NOMO-1 treated with DMSO at 0.1 percent for 48 hours (cell line): ENCODE data around the gene MYL3.
"Not testable (repeated sequence)": the region's sequence is repeated elsewhere in the genome, so short reads cannot be mapped to it uniquely, and the experiment has no call there.

ENCODE experiments used
- DNase-seq: peaks from one replicate; lab custom pipeline; 2025; ENCODE audit not compliant: unreplicated experiment; lab: John Stamatoyannopoulos, UW

MYL3 gene

DNA sequence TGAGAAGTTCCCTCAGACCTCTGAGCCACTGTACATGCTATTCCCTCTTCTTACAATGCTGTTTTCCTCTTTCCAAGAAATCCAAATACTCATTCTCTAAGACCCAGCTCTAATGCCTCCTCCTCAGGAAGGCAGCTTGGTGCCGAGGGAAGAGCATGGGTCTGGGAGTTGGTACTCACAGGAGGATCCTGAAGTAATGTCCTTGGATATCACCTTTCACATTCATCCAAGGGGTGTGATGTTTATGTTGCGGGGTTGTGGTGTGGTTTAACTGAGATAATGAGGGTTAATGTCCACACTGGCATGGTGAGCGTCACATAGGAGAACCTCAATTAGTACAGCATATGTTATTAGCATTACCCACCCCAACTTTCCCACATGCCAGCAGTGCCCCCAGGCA is 31.9 kb downstream of the MYL3 start:
- no peak for DNase-seq

DNA sequence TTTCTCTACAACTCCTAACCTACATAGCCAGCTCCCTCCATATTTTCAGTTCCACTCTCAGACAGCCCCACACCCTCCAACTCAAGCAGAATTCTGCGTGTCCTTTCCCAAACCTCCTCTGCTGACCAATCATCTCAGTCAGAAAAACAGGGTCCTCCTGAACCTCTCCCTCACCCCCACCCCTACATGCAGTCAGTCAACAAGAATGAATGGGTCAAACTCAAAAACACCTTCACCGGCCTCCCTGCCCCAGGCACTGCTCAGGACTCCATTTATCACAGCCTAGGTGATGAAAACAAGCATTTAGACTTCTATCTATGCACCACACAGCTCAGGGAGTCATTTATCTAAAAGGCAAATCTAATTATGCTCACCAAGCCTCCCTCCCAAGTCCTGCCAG is 32.4 kb downstream of the MYL3 start:
- DNase-seq, result no peak

DNA sequence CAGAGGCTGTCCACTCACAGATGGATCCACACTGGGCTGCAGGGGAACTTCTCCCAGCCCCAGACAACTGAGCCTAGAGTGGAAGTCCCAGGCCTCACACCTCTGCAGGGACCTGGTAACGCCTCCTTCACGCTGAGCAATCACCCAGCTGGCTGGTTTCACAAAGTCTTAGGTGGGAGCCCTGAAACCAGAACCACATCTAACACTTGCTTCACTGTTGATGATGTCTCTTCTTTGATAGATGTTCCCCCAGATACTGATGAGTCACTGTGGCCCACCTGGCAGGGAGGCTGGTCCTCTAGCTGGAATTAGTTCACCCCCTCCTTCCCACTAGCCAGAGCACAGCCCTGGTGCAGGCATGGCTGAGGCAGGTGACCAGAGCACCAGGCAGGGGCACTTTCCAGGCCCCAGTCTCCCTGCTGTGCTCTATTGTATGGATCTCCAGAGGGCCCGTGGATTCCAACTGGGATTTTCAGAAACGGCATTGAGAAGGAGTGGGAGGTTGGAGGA is 33.5 kb downstream of the MYL3 start:
- no peak for DNase-seq

DNA sequence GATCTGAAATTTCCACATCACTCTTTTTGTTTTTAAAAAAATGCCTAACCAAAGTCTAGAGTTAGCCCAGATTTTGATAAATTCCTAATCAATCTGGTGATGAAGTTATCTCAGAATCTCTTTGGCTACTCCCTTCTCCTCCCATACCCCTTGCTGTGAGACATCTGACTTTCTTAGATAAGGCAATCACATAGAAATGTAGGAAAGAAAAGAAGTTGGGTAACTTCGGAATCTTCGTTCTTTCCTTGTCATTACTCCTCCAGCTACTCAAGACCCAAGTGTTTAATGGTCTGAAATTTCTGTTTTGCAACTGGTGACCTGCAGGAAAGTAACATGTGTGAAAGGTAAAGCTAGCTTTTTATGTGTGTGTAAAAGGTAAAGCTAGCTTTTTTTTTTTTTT is 37.8 kb downstream of the MYL3 start:
- DNase-seq, result no peak

DNA sequence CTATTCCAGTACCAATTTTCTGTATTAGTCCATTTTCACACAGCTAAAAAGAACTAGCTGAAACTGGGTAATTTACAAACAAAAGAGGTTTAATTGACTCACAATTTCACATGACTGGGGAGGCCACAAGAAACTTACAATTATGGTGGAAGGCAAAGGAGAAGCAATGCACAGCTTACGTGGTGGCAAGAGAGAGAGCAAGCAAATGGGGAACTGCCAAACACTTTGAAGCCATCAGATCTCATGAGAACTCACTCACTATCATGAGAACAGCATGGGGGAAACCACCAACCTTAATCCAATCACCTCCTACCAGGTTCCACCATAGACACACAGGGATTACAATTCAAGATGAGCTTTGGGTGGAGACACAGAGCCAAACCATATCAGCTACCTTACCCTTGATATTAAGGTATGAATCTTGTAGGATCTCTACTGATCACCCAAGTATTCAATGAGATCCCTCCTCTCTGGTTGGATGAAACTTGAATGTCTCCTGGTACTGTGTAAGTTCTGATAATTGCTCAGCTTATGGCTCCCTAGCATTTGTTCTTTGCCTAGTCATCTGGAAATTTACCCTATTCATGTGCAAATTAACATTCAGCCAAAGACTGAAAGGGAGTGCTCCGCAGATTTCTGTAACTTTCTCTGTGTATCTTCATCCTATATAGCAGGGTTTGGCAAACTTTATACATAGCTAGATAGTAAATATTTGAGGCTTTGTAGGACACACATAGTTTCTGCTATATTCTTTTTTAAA is 38.9 kb downstream of the MYL3 start:
- DNase-seq, result no peak

DNA sequence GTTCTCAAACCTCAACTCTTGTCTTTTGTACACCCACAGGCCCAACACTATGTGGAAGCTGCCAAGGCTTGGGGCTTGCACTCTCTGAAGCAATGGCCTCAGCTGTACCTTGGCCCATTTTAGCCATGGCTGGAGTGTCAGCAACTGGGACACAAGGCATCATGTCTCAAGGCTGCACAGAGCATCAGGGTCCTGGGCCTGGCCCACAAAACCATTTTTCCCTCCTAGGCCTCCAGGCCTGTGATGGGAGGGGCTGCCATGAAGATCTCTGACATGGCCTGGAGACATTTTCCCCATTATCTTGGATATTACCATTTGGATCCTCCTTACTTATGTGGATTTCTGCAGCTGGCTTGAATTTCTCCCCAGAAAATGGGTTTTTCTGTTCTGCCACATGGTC is 39.9 kb downstream of the MYL3 start:
- not testable (repeated sequence) for DNase-seq

DNA sequence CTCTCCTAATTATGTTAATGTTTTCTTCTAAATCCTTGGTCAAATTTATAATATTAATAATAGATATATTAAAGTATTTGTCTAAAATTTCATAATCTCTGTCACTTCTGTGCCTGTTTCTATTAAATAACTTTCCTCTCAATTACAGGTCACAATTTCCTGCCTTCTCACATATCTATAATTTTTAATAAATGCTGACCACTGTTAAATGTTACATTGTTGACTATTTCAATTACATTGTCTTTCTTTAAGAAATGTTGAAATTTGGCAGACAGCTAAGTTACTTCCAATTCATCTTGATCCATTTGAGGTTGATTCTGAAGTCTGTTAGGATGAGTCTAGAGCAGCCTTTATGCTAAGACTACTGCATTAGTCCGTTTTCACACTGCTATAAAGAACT is 41.7 kb downstream of the MYL3 start:
- no peak for DNase-seq

DNA sequence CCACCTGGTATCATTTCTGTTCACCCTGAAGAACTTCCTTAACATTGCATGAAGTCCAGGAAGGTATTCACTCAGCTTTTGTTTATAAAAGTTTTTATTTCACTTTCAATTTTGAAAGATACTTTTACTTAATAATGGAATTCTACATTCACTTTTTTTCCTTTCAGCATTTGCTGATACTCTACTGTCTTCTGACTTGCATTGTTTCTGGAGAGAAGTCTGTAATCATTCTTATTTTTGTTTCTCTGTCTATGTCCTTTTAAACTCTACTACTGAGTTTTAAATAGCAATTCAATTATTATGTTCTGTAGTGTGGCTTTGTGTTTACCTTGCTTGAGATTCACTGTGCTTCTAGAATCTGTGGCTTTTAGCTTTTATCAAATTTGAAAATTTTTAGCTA is 42.4 kb downstream of the MYL3 start:
- DNase-seq, result no peak

DNA sequence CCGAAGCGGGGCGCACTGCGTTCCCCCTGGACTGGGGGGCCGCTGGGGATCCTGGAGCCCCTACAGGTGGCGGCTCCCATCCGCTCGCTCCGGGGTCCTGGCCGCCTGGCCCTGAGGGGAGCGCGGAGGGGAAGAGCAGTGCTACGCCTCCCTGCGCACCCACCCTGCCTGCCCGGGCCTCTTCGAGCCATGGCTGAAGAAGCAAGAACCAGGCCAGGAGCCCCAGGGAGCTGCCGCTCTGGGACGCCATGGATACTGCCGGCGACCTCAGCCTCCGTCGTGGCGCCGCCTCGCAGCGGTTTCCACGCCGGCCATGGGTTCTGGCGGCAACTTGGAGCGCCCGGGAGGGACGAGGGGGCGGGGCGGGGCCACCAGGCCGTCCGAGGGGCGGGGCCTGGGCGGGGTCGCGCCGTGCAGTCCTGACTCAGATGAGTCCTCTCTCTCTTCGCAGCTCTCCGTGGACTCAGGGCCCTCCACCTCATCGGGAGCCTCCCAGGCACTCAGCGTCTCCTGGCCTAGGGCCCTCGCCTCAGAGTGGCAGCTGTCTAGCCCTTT is 50.9 kb downstream of the MYL3 start:
- DNase-seq, result peak; percentile 23

DNA sequence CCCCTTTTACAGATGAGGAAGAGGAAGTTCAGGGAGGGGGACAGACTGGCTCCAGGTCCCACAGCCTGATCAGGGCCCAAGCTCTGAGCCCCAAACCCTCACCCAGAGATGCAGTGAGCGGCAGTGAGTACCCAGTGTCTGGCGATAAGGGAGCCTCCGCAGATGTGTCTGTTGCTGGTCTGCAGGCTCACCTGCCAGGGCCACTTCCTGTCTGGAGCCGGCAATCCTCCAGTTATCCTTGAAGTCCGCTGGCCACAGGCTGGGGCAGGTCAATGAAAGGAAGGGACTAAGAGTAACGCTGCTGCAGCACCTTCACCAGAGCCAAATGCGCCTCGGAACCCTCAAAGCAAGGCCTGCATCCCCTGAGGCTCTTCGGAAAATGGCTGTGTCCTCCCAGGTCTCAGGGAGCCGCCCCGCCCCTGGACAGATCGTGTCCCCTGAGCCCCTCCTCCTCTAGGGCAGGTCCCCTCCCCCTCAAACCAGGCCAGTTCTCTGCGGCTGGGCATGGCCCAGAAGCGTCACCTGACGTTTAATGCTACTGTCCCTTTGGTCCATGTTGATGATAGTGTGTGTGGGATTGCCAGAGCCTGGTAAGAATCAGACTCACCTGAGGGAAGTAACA is 51.5 kb downstream of the MYL3 start:
- DNase-seq, result no peak

DNA sequence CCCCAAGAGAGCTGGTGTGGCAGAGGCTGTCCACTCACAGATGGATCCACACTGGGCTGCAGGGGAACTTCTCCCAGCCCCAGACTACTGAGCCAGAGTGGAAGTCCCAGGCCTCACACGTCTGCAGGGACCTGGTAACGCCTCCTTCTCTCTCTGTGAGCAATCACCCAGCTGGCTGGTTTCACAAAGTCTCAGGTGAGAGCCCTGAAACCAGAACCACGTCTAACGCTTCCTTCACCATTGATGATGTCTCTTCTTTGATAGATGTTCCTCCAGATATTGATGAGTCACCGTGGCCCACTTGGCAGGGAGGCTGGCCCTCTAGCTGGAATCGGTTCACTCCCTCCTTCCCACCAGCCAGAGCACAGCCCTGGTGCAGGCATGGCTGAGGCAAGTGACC is 54.5 kb downstream of the MYL3 start:
- DNase-seq, result not testable (repeated sequence)
